HepG2 (cell line): Measurements from ENCODE around the gene PEPD. TPM values are rescaled to one million over a fixed set of nuclear protein-coding genes. Genes with fewer than 3 reads are reported as not detected.

Source experiments
- ATAC-seq: fragments of 200-7000 bp; cut with Tn5 transposase; 3 replicates; pipeline ENCODE4 v1.9.1; 2020; ENCODE audit warnings: mild to moderate bottlenecking, moderate library complexity
- BruUV-seq: library from RNA; stranded (reverse); fragments of 400-500 nt; replicated peaks from 2 replicates; lab custom pipeline; 2021; lab: Mats Ljungman, UMichigan
- CTCF ChIA-PET: fragments of 300-600 bp; formaldehyde crosslinking; extraction: SDS; loops from one replicate; lab custom pipeline; 2021; ENCODE audit warnings: low total read pairs, inconsistent platforms, low intra/inter-chr PET ratio; lab: Yijun Ruan, JAX
- POLR2A ChIA-PET: fragments of 350-600 bp; sonication (Branson Sonifier 250); formaldehyde crosslinking; loops from one replicate; lab custom pipeline; 2020; ENCODE audit warnings: antibody characterized with exemption, inconsistent platforms; lab: Yijun Ruan, JAX
- DNase-seq: peaks from one replicate; pipeline ENCODE4 v3.0.0-alpha.2; 2015; ENCODE audit warnings: low spot score
- FAIRE-seq: peaks from 3 replicates; lab custom pipeline; 2011; peaks lifted over from hg19 to GRCh38; lab: Jason Lieb, UNC
- H2AFZ ChIP-seq: one replicate; pipeline ENCODE4 v1.6.1; 2011; ENCODE audit warnings: low read length, inconsistent platforms
- H3K27ac ChIP-seq: fragments of 300-600 bp; 3 replicates; pipeline ENCODE4 v1.8.0; 2011; ENCODE audit warnings: mixed run types, mild to moderate bottlenecking, mixed read lengths, low read length, inconsistent platforms; ENCODE audit not compliant: insufficient read depth; ENCODE audit errors: extremely low read length
- H3K27me3 ChIP-seq, 2 experiments: fragments of 200-600 bp in 1 of 2; 2 replicates in 1 of 2; 3 replicates in 1 of 2; pipeline versions ENCODE4 v1.6.0 to v1.8.0; 2011; ENCODE audit warnings: low read length in 2 of 2, mild to moderate bottlenecking in 2 of 2, moderate library complexity in 2 of 2, inconsistent platforms in 1 of 2; ENCODE audit not compliant: insufficient read depth in 2 of 2, control insufficient read depth in 1 of 2
- H3K36me3 ChIP-seq, 2 experiments: fragments of 200-600 bp in 1 of 2; replicated peaks in 1 of 2; 2 replicates in 1 of 2; 3 replicates in 1 of 2; pipeline versions ENCODE4 v1.5.1 to v1.8.0; 2011; ENCODE audit warnings: low read length in 2 of 2, inconsistent platforms in 1 of 2; ENCODE audit not compliant: insufficient read depth in 2 of 2, control insufficient read depth in 1 of 2
- H3K4me1 ChIP-seq: 2 replicates; pipeline ENCODE4 v1.5.1; 2012; ENCODE audit warnings: low read length, inconsistent platforms; ENCODE audit not compliant: insufficient read depth
- H3K4me2 ChIP-seq: 2 replicates; pipeline ENCODE4 v1.6.0; 2011; ENCODE audit warnings: low read depth, low read length, inconsistent platforms
- H3K4me3 ChIP-seq, 3 experiments: fragments of 200-600 bp in 1 of 3; sonication (generic), shearing (Covaris generic) in 1 of 3; replicated peaks in 1 of 3; 2 replicates each; pipeline ENCODE4 v1.5.1; 2011 to 2016; ENCODE audit warnings: low read length in 3 of 3, inconsistent platforms in 2 of 3, low read depth in 2 of 3, mild to moderate bottlenecking in 2 of 3, control low read depth in 1 of 3, mixed read lengths in 1 of 3; ENCODE audit not compliant: insufficient read depth in 1 of 3
- H3K79me2 ChIP-seq: one replicate; pipeline ENCODE4 v1.6.1; 2011; ENCODE audit warnings: low read length, inconsistent platforms; ENCODE audit not compliant: insufficient read depth
- H3K9ac ChIP-seq: 2 replicates; pipeline ENCODE4 v1.6.0; 2011; ENCODE audit warnings: mild to moderate bottlenecking, low read depth, low read length, inconsistent platforms; ENCODE audit not compliant: insufficient read depth
- H3K9me3 ChIP-seq: 2 replicates; pipeline ENCODE4 v1.5.1; 2012; ENCODE audit warnings: mild to moderate bottlenecking, low read length
- H4K20me1 ChIP-seq: 2 replicates; pipeline ENCODE4 v1.6.0; 2011; ENCODE audit warnings: inconsistent platforms, mild to moderate bottlenecking, low read length, moderate library complexity; ENCODE audit not compliant: insufficient read depth
- ARID5B ChIP-seq: IDR thresholded peaks from 2 replicates; pipeline ENCODE4 v1.4.0; 2020; ENCODE audit warnings: mild to moderate bottlenecking, missing genetic modification reagents
- EP300 ChIP-seq, 3 experiments: sonication (generic) in 1 of 3; formaldehyde crosslinking in 1 of 3; IDR thresholded peaks; 2 replicates each; pipeline versions ENCODE4 v1.5.1 to v1.6.1; 2011 to 2020; ENCODE audit warnings: low read depth in 2 of 3, low read length in 2 of 3, borderline replicate concordance in 1 of 3, improper control_type of control experiment in 1 of 3, mild to moderate bottlenecking in 1 of 3, missing genetic modification reagents in 1 of 3, moderate library complexity in 1 of 3
- ETS1 ChIP-seq: sonication (generic); formaldehyde crosslinking; IDR thresholded peaks from 2 replicates; pipeline ENCODE4 v1.4.0; 2020; ENCODE audit warnings: missing genetic modification reagents
- LCORL ChIP-seq, 2 experiments: fragments of 450-650 bp in 1 of 2; sonication (generic) in 1 of 2; formaldehyde crosslinking in 1 of 2; IDR thresholded peaks; 2 replicates each; pipeline versions ENCODE4 v1.5.0 to v1.6.1; 2017 to 2020; ENCODE audit warnings: antibody characterized with exemption in 1 of 2, missing genetic modification reagents in 1 of 2
- MAZ ChIP-seq, 2 experiments: sonication (generic) in 1 of 2; formaldehyde crosslinking in 1 of 2; IDR thresholded peaks; 2 replicates each; pipeline versions ENCODE4 v1.5.0 to v1.6.1; 2012 to 2020; ENCODE audit warnings: low read depth in 2 of 2, mild to moderate bottlenecking in 2 of 2, borderline replicate concordance in 1 of 2, improper control_type of control experiment in 1 of 2, low read length in 1 of 2, missing genetic modification reagents in 1 of 2, moderate library complexity in 1 of 2
- PAXIP1 ChIP-seq: sonication (generic); formaldehyde crosslinking; conservative IDR thresholded peaks from 2 replicates; pipeline ENCODE4 v1.4.0; 2020; ENCODE audit warnings: mild to moderate bottlenecking, missing genetic modification reagents, moderate library complexity
- SAP130 ChIP-seq: IDR thresholded peaks from 2 replicates; pipeline ENCODE4 v1.6.1; 2016; ENCODE audit warnings: low read depth
- SP5 ChIP-seq: IDR thresholded peaks from 2 replicates; pipeline ENCODE4 v1.6.1; 2016; ENCODE audit warnings: low read depth, borderline replicate concordance
- ZNF343 ChIP-seq: sonication (generic); formaldehyde crosslinking; IDR thresholded peaks from 2 replicates; pipeline ENCODE4 v1.4.0; 2020; ENCODE audit warnings: mild to moderate bottlenecking, missing genetic modification reagents
- ZNF614 ChIP-seq: IDR thresholded peaks from 2 replicates; pipeline ENCODE4 v1.6.1; 2018; ENCODE audit warnings: missing biosample characterization, missing genetic modification reagents, inconsistent platforms, borderline replicate concordance
- ZNF772 ChIP-seq: sonication (generic); formaldehyde crosslinking; IDR thresholded peaks from 2 replicates; pipeline ENCODE4 v1.5.0; 2020; ENCODE audit warnings: mild to moderate bottlenecking, missing genetic modification reagents
- ZSCAN9 ChIP-seq: IDR thresholded peaks from 2 replicates; pipeline ENCODE4 v1.6.1; 2016; ENCODE audit warnings: borderline replicate concordance
- WGBS: methylation state at CpG from one replicate; pipeline ENCODE4 v1.1.6; 2017; ENCODE audit warnings: low lambda C conversion rate; 5-methylcytosine and 5-hydroxymethylcytosine counted together
- in situ Hi-C: cut with HindIII; loops from 2 replicates; pipeline ENCODE4 v1.10.0; 2017; ENCODE audit warnings: low pct_unique_long_range_greater_than_20kb; ENCODE audit not compliant: extremely low pct_ligation_motif_present
- intact Hi-C: fragments of 100-400 bp; cut with micrococcal nuclease; formaldehyde crosslinking; loops from one replicate; pipeline ENCODE4 v1.10.0; 2022; ENCODE audit not compliant: unreplicated experiment
- polyA plus RNA-seq, 8 experiments: library from polyadenylated mRNA; depleted of rRNA in 3 of 8; stranded (reverse) in 7 of 8; unstranded in 1 of 8; fragments of >200 nt; fragmentation: Illumina TruSeq in 4 of 8; extraction: Trizol in 4 of 8; gene quantifications; 2 replicates each; pipeline versions ENCODE4 v1.2.1 to v1.2.3, GENCODE V29; 2011 to 2016; ENCODE audit warnings: low read depth in 4 of 8, missing spikeins in 1 of 8, mixed read lengths in 1 of 8; ENCODE audit not compliant: insufficient read depth in 1 of 8
- total RNA-seq, 5 experiments: library from RNA; depleted of rRNA; stranded (reverse); fragments of >200 nt; fragmentation: Illumina TruSeq; extraction: Trizol; gene quantifications; 2 replicates each; pipeline ENCODE4 v1.2.3, GENCODE V29; 2016; ENCODE audit warnings: low read depth in 1 of 5

PEPD gene
- total and polyA plus RNA-seq, 2 of the 13 experiments (the other 11 are each of a cell fraction or from before 2014, with no cell fraction given): 60.7 to 75.1 TPM

- Histone ChIP-seq H3K36me3 (peaks cover 2 to 29% of the 10 kb centered on the region in 2 experiments; a peak in 4 of 5 replicates), H3K9ac (peak overlapping the region; percentile 24; the same call in 1 of the 2 replicates), H3K4me2 (peak overlapping the region; percentile 92), H3K27me3 (peaks cover 0 to 3% of the 10 kb centered on the region in 2 experiments; a peak in 2 of 5 replicates), H2AFZ (no peak overlapping the region), H3K9me3 (no peaks in the 10 kb centered on the region), H3K27ac (peak overlapping the region; percentile 23), H4K20me1 (peaks cover 49% of the 10 kb centered on the region), H3K79me2 (peaks cover 78% of the 10 kb centered on the region), H3K4me3 (peak overlapping the region in 2 of 3 experiments; percentile 89 to 90; a peak in 3 of 6 replicates), H3K4me1 (peaks cover 66% of the 10 kb centered on the region)
- FAIRE-seq: peak; percentile 48
- peak; percentile 45 for DNase-seq
- no peak for ATAC-seq
- intact Hi-C loops: no loop called here
- POLR2A ChIA-PET: interaction anchor here (0.8 to 3.0 kb wide), 9 partner anchors 9 to 127 kb away, joined by 3 to 27 read pairs (median 7); partner anchors contain the start of gene CEBPA
- 30% methylated on average over 2 of the region's 2 CpGs for WGBS
- BruUV-seq: no TSS peak
- in situ Hi-C loops: no loop called here
- CTCF ChIA-PET: no interaction called here
- TF ChIP-seq MAZ (IDR thresholded peaks at IDR 0.05; ENCODE audit: borderline replicate concordance, low read depth, low read length) (no peak), MAZ (CRISPR knock-in tag; IDR thresholded peaks at IDR 0.05; ENCODE audit: low read depth) (no peak), SP5 (CRISPR knock-in tag) (0 out of 2 replicates have a peak, but pooled peaks have one; percentile 27), ARID5B (CRISPR knock-in tag) (peak; percentile 30; the same call in 1 of the 2 replicates), ZSCAN9 (0 out of 2 replicates have a peak, but pooled peaks have one; percentile 24), SAP130 (CRISPR knock-in tag) (peak; percentile 59; the same call in 1 of the 2 replicates), ZNF614 (CRISPR knock-in tag) (0 out of 2 replicates have a peak, but pooled peaks have one; percentile 18), LCORL (IDR thresholded peaks at IDR 0.05) (no peak), LCORL (CRISPR knock-in tag; IDR thresholded peaks at IDR 0.05) (peak; percentile 69; the same call in 1 of the 2 replicates), ZNF343 (CRISPR knock-in tag) (no peak), ZNF772 (0 out of 2 replicates have a peak, but pooled peaks have one; percentile 25), PAXIP1 (CRISPR knock-in tag) (0 out of 2 replicates have a peak, but pooled peaks have one; percentile 24), ETS1 (CRISPR knock-in tag) (no peak), EP300 (IDR thresholded peaks at IDR 0.05; ENCODE audit: low read depth in 2 of 2, low read length in 2 of 2) (0 out of 4 replicates have a peak, but pooled peaks of 1 of the 2 experiments have one; percentile 8), EP300 (CRISPR knock-in tag; IDR thresholded peaks at IDR 0.05; ENCODE audit: borderline replicate concordance) (no peak)
Measured at GRCh38 chr19:33376423-33376822, 145.2 kb downstream of the PEPD start.
